CD14-positive monocyte (primary cell): Measurements from ENCODE around the gene CHERP. TPM values are rescaled to one million over a fixed set of nuclear protein-coding genes. Genes with fewer than 3 reads are reported as not detected.

Experiments used
- DNase-seq, 3 donors: peaks; one replicate each; pipeline ENCODE4 v3.0.0-alpha.2; 2011 to 2022
- H2AFZ ChIP-seq: 2 replicates; pipeline ENCODE4 v1.6.0; 2012; ENCODE audit warnings: mild to moderate bottlenecking, low read depth, low read length, inconsistent platforms; ENCODE audit not compliant: insufficient read depth, poor library complexity, severe bottlenecking
- H3K27ac ChIP-seq, 2 donors: 1 replicate in 1 of 2; 2 replicates in 1 of 2; pipeline ENCODE4 v1.5.1; 2012 to 2013; ENCODE audit warnings: low read length in 2 of 2, control low read depth in 1 of 2, inconsistent platforms in 1 of 2, low read depth in 1 of 2, mild to moderate bottlenecking in 1 of 2
- H3K27me3 ChIP-seq, 2 donors: one replicate each; pipeline versions ENCODE4 v1.6.0 to v1.6.1; 2011 to 2013; ENCODE audit warnings: low read length in 2 of 2; ENCODE audit not compliant: control insufficient read depth in 2 of 2, insufficient read depth in 2 of 2
- H3K36me3 ChIP-seq, 2 donors: replicated peaks in 1 of 2; 1 replicate in 1 of 2; 2 replicates in 1 of 2; pipeline versions ENCODE4 v1.5.1 to v1.6.1; 2012 to 2013; ENCODE audit warnings: low read length in 2 of 2, control low read depth in 1 of 2, inconsistent platforms in 1 of 2, mild to moderate bottlenecking in 1 of 2; ENCODE audit not compliant: insufficient read depth in 2 of 2, control insufficient read depth in 1 of 2
- H3K4me1 ChIP-seq, 2 donors: 1 replicate in 1 of 2; 2 replicates in 1 of 2; pipeline versions ENCODE4 v1.5.1 to v1.6.1; 2012 to 2013; ENCODE audit warnings: low read length in 2 of 2, control low read depth in 1 of 2, inconsistent platforms in 1 of 2, mild to moderate bottlenecking in 1 of 2, moderate library complexity in 1 of 2; ENCODE audit not compliant: insufficient read depth in 2 of 2, control insufficient read depth in 1 of 2
- H3K4me2 ChIP-seq: replicated peaks from 2 replicates; pipeline ENCODE3; 2012; ENCODE audit warnings: low read length, moderate library complexity, mild to moderate bottlenecking; ENCODE audit not compliant: poor library complexity, severe bottlenecking; ENCODE audit errors: extremely low read depth
- H3K4me3 ChIP-seq, 3 experiments: fragments of 200-600 bp in 1 of 3; sonication (generic) in 1 of 3; replicated peaks in 1 of 3; 1 replicate in 2 of 3; 2 replicates in 1 of 3; pipeline ENCODE4 v1.5.1; 2011 to 2013; ENCODE audit warnings: low read length in 3 of 3, mild to moderate bottlenecking in 3 of 3, control low read depth in 2 of 3, low read depth in 2 of 3, inconsistent platforms in 1 of 3, moderate library complexity in 1 of 3
- H3K79me2 ChIP-seq: 2 replicates; pipeline ENCODE4 v1.6.0; 2012; ENCODE audit warnings: mild to moderate bottlenecking, control low read depth, inconsistent platforms, low read length, moderate library complexity; ENCODE audit not compliant: insufficient read depth
- H3K9ac ChIP-seq: 2 replicates; pipeline ENCODE4 v1.6.0; 2017; ENCODE audit warnings: low read length, mild to moderate bottlenecking; ENCODE audit not compliant: insufficient read depth, poor library complexity, severe bottlenecking
- H3K9me3 ChIP-seq, 2 donors: replicated peaks in 1 of 2; 1 replicate in 1 of 2; 2 replicates in 1 of 2; pipeline versions ENCODE4 v1.5.1 to v1.6.1; 2012 to 2013; ENCODE audit warnings: low read length in 2 of 2, control low read depth in 1 of 2; ENCODE audit not compliant: control insufficient read depth in 1 of 2, insufficient read depth in 1 of 2
- H4K20me1 ChIP-seq: 2 replicates; pipeline ENCODE4 v1.6.0; 2012; ENCODE audit warnings: mild to moderate bottlenecking, low read length, control low read depth, moderate library complexity; ENCODE audit not compliant: insufficient read depth
- H3K27ac Mint-ChIP-seq, 7 donors: one replicate each; pipeline ENCODE4 v1.8.0; 2020; ENCODE audit warnings: mild to moderate bottlenecking in 7 of 7, mixed read lengths in 7 of 7, moderate library complexity in 6 of 7, inconsistent platforms in 2 of 7
- H3K27me3 Mint-ChIP-seq, 3 donors: one replicate each; pipeline ENCODE4 v1.8.0; 2021 to 2022; ENCODE audit warnings: low read depth in 3 of 3, mild to moderate bottlenecking in 3 of 3, mixed read lengths in 3 of 3, moderate library complexity in 3 of 3, inconsistent platforms in 1 of 3
- H3K36me3 Mint-ChIP-seq, 2 donors: one replicate each; pipeline ENCODE4 v1.8.0; 2020; ENCODE audit warnings: mixed read lengths in 2 of 2, inconsistent platforms in 1 of 2, mild to moderate bottlenecking in 1 of 2
- H3K4me1 Mint-ChIP-seq: one replicate; pipeline ENCODE4 v1.8.0; 2020; ENCODE audit warnings: mild to moderate bottlenecking, mixed read lengths
- H3K4me3 Mint-ChIP-seq, 2 donors: one replicate each; pipeline ENCODE4 v1.8.0; 2020; ENCODE audit warnings: mild to moderate bottlenecking in 2 of 2, mixed read lengths in 2 of 2, moderate library complexity in 1 of 2
- H3K9me3 Mint-ChIP-seq, 7 donors: one replicate each; pipeline ENCODE4 v1.8.0; 2020 to 2022; ENCODE audit warnings: mixed read lengths in 7 of 7, mild to moderate bottlenecking in 6 of 7, moderate library complexity in 6 of 7, inconsistent platforms in 2 of 7
- WGBS: methylation state at CpG from one replicate; pipeline ENCODE4 v1.1.5; 2013; ENCODE audit warnings: missing lambda C conversion rate; ENCODE audit not compliant: insufficient coverage; 5-methylcytosine and 5-hydroxymethylcytosine counted together
- intact Hi-C, 2 donors: fragments of 100-400 bp; cut with micrococcal nuclease; formaldehyde crosslinking; loops; one replicate each; pipeline versions ENCODE4 v1.15.0 to v1.15.1; 2023
- polyA plus RNA-seq, 3 donors: library from polyadenylated mRNA; depleted of rRNA in 1 of 3; unstranded in 2 of 3; stranded (reverse) in 1 of 3; fragments of 300-500 nt in 2 of 3; fragments of >200 nt in 1 of 3; fragmentation: Illumina TruSeq in 2 of 3; gene quantifications; 1 replicate in 2 of 3; 2 replicates in 1 of 3; pipeline ENCODE4 v1.2.3, GENCODE V29; 2012 to 2021
- TF ChIP-seq, protein P1 (sequence below): fragments of 200-600 bp; IDR thresholded peaks from one replicate; pipeline ENCODE4 v1.8.0; 2022; ENCODE audit warnings: antibody characterized with exemption, mild to moderate bottlenecking

Gene CHERP
- polyA plus RNA-seq, 3 donors = 3.2 to 18.8 (median 5.3) TPM

DNA sequence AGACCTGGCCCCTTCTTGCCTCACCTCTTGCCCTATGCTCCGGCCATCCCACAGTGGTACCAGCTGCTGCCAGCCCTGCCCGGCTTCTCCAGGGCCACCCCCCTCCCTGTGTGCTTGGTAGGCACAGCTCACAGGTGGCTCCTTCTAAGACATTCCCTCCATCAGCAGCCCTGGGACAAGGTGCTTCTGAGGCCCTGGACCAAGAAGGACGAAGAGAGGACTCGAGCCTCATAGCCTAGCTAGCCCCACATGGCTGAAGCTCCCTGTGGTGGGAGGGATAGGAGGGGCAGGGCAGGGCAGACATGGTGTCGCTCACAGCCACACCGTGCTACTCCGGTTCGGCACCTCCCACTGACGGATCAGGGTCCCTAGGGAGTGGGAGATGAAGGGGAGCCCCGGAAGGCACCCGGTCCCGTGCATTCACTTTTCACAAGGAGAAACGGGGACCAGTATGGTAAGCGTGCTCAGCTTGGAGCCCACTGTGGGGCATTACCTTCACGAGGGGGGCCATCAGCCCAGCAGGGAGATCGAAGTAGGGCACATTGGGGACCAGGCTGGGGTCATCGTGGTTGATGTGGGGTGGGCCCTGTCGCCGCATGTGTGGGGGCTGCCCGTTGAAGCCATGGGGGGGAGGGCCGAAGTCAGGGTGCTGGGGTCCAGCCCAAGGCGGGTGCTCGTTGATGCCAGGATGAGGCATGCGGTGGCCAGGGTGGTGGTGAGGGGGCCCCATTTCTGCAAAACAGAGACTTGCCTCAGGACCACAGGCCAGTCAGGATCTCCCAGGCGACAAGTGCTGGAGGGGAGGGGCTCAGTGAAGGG lies 19.5 kb downstream of the CHERP start:
- H3K27me3 ChIP-seq = no peaks in the 10 kb centered on the region
- H3K36me3 ChIP-seq = peaks cover 89 to 97% of the 10 kb centered on the region in 2 donors
- H3K4me3 Mint-ChIP-seq = no peak overlapping the region
- no peaks in the 10 kb centered on the region for H3K79me2 ChIP-seq
- H3K4me3 ChIP-seq = no peak overlapping the region
- H3K4me1 ChIP-seq = no peaks in the 10 kb centered on the region
- peak overlapping the region in 1 of 7 donors; percentile 40 for H3K27ac Mint-ChIP-seq
- H2AFZ ChIP-seq = no peak overlapping the region
- peaks cover 76 to 99% of the 10 kb centered on the region in 2 donors for H3K36me3 Mint-ChIP-seq
- H3K4me1 Mint-ChIP-seq = no peaks in the 10 kb centered on the region
- intact Hi-C loops = no loop called here
- H4K20me1 ChIP-seq = peaks cover 20% of the 10 kb centered on the region
- H3K27ac ChIP-seq = no peak overlapping the region
- H3K9ac ChIP-seq = no peak overlapping the region
- H3K9me3 Mint-ChIP-seq = peaks cover 0 to 4% (median 0%) of the 10 kb centered on the region in 7 donors
- no peaks in the 10 kb centered on the region for H3K27me3 Mint-ChIP-seq
- TF ChIP-seq, protein P1, sequence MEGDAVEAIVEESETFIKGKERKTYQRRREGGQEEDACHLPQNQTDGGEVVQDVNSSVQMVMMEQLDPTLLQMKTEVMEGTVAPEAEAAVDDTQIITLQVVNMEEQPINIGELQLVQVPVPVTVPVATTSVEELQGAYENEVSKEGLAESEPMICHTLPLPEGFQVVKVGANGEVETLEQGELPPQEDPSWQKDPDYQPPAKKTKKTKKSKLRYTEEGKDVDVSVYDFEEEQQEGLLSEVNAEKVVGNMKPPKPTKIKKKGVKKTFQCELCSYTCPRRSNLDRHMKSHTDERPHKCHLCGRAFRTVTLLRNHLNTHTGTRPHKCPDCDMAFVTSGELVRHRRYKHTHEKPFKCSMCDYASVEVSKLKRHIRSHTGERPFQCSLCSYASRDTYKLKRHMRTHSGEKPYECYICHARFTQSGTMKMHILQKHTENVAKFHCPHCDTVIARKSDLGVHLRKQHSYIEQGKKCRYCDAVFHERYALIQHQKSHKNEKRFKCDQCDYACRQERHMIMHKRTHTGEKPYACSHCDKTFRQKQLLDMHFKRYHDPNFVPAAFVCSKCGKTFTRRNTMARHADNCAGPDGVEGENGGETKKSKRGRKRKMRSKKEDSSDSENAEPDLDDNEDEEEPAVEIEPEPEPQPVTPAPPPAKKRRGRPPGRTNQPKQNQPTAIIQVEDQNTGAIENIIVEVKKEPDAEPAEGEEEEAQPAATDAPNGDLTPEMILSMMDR = no peak
- H3K4me2 ChIP-seq = no peak overlapping the region
- DNase-seq = no peak
- 95% methylated on average over 22 of the region's 25 CpGs for WGBS
- no peaks in the 10 kb centered on the region for H3K9me3 ChIP-seq

DNA sequence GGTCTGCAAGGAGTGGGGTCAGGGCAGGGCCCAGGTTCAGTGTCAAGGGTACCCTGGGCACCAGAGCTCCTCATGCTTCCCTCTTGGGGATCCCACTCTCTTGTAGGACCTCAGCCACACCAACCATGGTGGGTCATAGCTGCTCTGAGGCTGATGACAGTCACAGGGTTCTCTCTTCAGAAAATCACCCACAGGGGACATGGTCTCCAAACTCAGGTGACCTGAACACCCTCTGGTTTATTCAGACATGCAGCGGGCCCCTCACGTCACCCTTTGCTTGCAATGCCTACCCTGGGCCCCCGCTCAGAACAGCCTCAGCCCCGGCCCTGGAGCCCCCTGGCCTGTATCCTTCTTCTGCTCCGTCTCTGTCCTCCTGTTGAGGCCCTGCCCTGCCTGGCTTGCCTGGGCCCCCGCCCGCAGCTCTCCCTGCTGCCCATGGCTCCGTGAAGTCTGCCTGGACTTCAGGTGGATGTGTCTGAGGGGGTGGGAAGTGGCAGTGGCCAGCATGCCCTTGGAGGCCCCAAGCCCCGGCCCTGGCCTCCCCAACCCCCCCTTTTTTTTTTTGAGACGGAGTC lies 20.4 kb downstream of the CHERP start:
- H3K36me3 ChIP-seq = peaks cover 87 to 97% of the 10 kb centered on the region in 2 donors
- H3K79me2 ChIP-seq = no peaks in the 10 kb centered on the region
- no peak overlapping the region for H3K4me2 ChIP-seq
- no peak overlapping the region for H2AFZ ChIP-seq
- intact Hi-C loops = no loop called here
- Mint-ChIP-seq H3K27me3 (no peaks in the 10 kb centered on the region), H3K27ac (peak overlapping the region in 1 of 7 donors; percentile 48), H3K4me1 (no peaks in the 10 kb centered on the region), H3K9me3 (peaks cover 0 to 4% (median 0%) of the 10 kb centered on the region in 7 donors), H3K4me3 (no peak overlapping the region), H3K36me3 (peaks cover 80 to 99% of the 10 kb centered on the region in 2 donors)
- TF ChIP-seq, protein P1 = no peak
- H3K9me3 ChIP-seq = no peaks in the 10 kb centered on the region
- no peak for DNase-seq
- 88% methylated on average over 5 of the region's 10 CpGs for WGBS
- H3K27me3 ChIP-seq = no peaks in the 10 kb centered on the region
- no peak overlapping the region for H3K27ac ChIP-seq
- H3K4me1 ChIP-seq = no peaks in the 10 kb centered on the region
- H3K4me3 ChIP-seq = no peak overlapping the region
- peaks cover 18% of the 10 kb centered on the region for H4K20me1 ChIP-seq
- no peak overlapping the region for H3K9ac ChIP-seq
